ENCODE data around the gene FAM98C.
"Not testable (repeated sequence)": the region's sequence is repeated elsewhere in the genome, so short reads cannot be mapped to it uniquely, and the experiment has no call there.

FAM98C gene

DNA sequence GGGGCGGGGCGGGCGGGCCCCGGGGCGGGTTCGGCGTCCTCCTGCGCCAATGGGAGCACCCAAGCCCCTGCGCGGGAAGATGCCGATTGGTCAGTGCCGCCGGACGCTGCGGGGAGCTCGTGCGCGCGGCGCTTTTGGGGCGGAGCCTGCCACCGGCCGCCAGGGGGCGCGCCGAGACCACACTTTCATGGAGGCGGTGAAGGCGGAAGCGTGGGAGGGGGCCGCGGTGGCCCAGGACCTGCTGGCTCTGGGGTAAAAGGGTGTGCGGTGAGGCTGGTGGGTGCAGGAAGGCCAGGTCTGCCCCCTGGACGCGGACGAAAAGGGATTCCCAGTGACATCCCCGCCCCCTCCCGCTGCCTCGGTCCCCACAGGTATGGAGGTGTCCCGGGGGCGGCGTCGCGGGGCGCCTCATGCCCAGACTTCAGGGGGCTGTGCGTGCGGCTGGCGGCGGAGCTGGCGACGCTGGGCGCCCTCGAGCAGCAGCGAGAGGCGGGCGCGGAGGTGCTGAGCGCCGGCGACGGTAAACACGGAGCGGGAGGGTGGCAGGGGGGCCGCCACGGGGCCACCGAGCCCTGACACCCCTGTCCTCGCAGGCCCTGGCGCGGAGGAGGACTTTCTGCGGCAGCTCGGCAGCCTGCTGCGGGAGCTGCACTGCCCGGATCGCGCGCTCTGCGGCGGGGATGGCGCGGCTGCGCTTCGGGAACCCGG lies at the start of gene FAM98C:
TSS of gene FAM98C (plus strand) at position 127 of the 708 bp plus-strand sequence. CDS start at position 188, 61 bp downstream.
- DNase-seq (ENCODE audit: low read depth in 1 of 2, low spot score in 1 of 2) = peak; percentile 95 to 96

DNA sequence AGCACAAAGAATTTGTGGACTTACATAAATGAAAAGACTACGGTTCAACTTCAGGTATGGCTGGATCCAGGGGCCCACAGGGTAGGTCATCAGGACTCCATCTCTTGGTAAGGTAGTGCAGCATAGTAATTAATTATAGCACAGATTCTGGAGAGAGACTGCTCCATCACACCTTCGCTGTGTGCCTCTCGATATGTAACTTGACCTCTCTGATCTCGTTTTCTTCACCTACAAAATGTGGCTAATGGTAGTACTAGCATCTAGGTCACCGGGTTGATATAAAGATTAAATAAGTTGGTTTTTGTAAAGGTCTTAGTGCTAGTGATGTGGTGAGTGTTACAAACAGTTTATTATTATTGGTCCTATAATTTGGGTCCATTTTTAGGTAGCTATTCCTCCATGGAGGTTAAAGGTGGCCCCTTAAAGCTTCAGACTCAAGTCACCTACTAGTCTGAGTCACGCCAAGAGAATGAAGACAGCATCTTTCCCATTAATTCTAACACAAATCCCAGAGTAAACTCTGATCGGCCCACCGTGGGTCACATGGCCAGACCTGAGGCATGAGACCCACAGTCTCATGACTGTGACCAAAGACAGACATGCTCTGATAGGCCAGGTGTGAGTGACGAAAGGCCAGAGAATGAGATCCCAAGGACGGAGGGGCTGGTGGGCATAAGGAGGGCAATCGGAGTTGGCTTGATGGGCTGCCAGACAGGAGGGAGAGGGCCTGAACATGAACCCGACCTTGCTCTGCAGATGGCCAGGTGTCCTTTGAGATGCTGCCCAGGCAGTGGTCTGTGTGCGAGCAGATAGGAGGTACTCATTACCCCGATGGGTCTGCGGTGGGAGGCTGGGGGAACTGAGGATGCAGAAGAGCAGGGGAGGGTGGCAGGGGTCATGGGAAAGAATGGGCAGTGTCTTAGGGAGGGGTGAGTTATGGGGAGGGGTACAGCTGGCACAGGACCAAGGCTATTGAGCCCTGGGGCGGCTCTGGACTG lies 46.9 kb upstream of the FAM98C start:
- DNase-seq (ENCODE audit: low read depth in 1 of 2, low spot score in 1 of 2) = no peak

DNA sequence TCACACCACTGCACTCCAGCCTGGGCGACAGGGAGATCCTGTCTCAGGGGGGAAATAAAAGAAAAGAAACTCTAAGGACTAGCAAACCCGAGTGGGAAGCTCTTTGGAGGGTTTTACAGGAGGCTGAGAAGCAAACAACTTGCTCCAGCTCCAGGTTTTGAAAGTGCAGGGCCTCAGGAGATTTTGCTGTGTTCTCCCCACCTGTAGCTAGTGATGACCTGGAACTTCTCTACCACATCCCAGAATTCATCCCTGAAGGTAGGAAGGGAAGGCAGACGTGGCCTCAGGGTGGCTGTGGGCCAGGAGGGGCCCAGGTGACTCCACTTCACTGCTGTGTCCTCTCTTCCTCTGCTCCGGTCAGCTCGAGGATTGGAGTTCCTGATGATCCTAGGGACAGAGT lies 44.8 kb upstream of the FAM98C start:
- DNase-seq (ENCODE audit: low read depth in 1 of 2, low spot score in 1 of 2) = no peak

DNA sequence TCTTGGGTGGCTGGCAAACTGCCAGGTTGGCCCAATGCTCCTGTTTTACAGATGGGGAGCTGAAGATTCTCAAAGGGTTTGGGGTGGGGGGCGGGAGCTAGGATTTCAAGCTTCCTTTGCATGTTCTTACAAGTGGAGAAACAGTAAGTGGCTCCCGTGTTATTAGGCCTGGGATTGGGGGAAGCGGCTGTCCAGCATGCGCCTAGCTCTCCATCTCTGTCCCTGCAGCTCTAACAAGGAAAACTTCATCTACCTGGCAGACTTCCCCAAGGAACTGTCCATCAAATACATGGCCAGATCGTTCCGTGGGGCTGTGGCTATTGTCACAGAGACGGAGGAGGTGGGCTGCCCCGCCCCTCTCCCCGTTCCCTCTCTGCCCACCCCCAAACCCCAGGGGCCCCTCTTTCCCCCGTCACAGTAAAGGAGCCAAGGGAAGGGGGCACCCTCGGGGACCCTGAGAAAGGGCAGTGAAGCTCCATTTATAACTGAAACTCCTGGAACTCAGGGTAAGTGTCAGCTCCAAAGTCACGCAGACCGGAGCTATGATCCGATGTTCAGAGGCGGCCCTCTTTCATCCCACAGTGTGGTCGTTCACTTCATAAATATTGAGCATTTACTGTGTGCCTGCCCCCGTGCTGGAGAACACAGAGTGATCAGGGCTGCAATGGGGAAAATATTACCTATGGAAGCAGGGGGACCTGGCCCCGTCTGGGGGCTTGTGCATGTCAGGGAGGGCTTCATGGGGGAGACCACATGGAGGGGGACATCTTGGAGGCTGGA lies 43.5 kb upstream of the FAM98C start:
- no peak for DNase-seq (ENCODE audit: low read depth in 1 of 2, low spot score in 1 of 2)

DNA sequence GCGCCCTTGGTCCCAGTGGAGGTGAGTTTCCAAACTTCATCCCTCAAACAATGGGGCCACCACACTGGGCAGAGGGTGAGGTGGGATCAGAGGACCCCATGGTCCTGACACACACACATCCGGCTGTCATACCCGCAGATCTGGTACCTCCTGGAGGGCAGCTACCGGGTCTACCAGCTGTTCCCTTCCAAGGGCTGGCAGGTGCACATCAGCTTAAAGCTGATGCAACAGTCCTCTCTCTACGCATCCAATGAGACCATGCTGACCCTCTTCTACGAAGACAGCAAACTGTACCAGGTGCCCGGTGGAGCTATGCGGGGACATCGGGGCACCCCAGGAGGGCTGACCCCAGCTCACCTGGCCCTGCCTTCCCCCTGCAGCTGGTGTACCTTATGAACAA lies 42.5 kb upstream of the FAM98C start:
- DNase-seq (ENCODE audit: low read depth in 1 of 2, low spot score in 1 of 2) = no peak

DNA sequence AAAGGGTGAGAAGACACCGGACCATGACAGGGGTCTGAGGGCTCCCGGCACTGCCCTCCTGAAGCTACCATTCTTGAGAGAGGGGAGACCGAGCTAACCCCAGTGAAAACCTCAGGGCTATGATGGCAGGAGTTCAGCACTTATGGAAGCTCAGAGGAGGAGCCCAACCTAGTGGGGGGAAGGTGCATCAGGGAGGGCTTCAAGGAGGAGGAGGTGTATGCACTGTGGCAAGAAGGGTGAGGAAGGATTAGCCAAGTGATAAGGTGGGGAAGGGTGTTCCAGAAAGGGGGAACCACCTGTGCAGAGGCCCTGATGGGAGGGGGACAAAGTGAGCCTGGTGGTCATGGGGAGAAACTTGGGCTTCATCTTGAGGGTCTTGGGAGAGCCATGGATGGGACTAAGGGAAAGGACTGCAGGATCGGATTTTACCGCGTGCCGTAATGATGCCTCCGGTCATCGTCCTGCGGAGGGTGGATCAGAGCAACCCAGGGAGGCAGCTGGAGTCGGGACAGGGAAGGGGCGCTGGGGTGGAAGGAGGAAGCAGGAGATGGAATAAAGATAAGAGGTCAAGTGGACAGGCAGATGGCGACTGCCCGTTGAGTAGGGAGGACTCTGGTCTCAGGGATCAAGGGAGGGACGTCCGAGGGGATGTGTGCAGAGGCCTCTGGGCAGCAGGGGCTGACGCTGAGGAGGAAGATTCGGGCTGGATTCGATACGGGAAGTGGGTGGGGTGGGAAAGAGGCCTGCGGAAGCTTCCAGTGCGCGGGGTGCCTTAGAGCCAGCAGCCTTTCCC lies 41.9 kb upstream of the FAM98C start:
- no peak for DNase-seq (ENCODE audit: low read depth in 1 of 2, low spot score in 1 of 2)

DNA sequence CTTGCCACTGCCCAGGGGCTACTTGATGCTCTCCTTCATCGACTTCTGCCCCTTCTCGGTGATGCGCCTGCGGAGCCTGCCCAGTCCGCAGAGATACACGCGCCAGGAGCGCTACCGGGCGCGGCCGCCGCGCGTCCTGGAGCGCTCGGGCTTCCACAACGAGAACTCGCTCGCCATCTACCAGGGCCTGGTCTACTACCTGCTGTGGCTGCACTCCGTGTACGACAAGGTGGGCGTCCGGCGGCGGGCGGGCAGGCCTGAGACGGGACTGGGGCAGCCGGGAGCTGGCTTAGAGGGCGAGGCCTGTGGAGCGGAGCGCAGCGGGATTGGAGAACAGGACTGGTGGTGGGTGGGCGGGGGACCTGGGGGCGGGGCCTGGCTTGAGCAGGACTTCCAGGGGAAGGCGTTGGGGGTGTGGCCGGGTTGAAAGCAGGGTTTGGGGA lies 41.2 kb upstream of the FAM98C start:
- DNase-seq (ENCODE audit: low read depth in 1 of 2, low spot score in 1 of 2) = peak; percentile 34 to 48

DNA sequence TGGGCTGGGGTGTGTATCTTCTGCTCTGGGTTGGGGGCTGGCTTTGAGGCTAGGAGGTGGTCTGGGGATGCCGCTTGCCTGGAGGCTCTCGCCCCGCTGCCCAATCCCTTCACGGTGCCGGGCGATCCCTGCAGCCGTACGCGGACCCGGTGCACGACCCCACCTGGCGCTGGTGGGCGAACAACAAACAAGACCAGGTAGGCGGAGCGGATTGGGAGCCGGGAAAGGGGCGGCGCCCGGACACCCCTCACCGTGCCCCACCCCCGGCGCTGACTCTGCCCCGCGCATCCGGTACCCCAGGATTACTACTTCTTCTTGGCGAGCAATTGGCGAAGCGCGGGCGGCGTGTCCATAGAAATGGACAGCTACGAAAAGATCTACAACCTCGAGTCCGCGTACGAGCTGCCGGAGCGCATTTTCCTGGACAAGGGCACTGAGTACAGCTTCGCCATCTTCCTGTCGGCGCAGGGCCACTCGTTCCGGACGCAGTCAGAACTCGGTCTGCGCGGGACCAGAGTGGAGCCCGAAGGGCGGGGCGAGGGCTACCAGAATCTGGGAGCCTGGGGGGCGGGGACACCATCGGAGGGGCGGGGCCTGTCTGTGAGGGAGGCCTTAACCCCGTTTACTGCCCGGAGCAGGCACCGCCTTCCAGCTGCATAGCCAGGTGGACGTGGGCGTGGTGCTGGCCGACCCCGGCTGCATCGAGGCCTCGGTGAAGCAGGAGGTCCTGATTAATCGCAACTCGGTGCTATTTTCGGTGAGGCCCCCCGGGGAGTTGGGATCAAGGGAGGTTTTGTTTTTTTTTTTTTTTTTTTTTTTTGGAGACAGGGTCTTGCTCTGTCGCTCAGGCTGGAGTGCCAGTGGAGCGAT lies 40.6 kb upstream of the FAM98C start:
- DNase-seq (ENCODE audit: low read depth in 1 of 2, low spot score in 1 of 2) = peak; percentile 50 to 68

DNA sequence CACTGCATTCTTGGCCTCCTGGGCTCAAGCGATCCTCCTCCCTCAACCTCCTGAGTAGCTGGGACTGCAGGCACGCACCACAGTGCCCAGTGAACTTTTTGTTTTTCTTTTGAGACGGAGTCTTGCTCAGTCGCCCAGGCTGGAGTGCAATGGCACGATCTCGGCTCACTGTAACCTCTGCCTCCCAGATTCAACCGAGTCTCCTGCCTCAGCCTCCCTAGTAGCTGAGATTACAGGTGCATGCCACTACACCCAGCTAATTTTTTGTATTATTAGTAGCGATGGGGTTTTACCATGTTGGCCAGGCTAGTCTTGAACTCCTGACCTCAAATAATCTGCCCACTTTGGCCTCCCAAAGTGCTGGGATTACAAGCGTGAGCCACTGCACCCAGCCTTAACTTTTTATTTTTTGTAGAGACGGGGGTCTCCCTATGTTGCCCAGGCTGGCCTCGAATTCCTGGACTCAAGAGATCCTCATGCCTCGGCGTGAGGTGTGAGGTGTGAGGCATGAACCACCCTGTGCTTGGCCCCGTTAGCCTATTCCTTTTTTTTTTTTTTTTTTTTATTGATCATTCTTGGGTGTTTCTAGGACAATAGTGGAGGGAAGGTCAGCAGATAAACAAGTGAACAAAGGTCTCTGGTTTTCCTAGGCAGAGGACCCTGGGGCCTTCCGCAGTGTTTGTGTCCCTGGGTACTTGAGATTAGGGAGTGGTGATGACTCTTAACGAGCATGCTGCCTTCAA lies 39.8 kb upstream of the FAM98C start:
- not testable (repeated sequence) for DNase-seq (ENCODE audit: low read depth in 1 of 2, low spot score in 1 of 2)

DNA sequence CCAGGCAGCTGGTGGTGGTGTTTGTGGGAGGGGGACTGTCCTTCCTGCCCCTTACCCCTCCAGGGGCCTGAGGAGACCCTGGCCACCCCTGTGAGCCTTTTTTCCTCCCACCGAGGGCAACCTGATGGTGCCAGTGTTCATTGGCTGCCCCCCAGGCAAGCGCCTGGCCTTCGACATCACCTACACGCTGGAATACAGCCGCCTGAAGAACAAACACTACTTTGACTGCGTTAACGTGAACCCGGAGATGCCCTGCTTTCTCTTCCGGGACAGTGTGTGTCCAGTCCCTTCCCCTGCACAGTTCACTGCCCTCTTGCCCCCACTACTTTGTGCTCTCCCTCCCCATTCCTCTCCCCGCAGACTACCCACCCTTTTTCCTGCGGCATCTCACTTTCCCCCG lies 35.9 kb upstream of the FAM98C start:
- no peak for DNase-seq (ENCODE audit: low read depth in 1 of 2, low spot score in 1 of 2)

DNA sequence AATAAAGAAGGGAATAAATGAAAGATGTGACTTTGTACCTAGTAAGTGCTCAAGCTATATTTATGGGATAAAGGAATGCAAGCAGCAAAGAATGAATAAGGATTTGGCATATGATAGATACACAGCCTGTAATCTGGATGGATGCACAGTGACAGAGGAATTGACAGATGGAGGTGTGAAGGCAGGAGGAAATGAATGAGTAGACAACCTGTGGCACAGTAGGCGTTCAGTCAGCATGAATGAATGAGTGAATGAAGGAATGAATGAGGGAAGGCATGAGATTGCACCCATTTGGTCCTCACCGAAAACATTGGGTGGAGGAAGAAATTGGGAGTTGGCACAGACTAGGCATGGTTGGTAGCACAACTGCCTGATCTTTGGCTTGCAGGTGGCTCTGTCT lies 33.3 kb upstream of the FAM98C start:
- no peak for DNase-seq (ENCODE audit: low read depth in 1 of 2, low spot score in 1 of 2)

DNA sequence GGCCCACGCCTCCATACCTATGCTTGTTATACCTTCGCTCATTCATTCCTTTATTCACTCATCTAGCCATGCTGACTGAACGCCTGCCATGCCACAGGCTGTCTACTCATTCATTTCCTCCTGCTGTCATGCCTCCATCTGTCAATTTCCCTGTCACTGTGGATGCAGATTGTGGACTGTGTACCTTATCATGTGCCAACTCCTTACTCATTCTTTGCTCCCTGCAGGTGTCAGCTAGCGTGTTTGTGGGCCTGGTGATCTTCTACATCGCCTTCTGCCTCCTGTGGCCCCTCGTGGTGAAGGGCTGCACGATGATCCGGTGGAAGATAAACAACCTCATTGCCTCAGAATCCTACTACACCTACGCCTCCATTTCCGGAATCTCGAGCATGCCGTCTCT lies 32.6 kb upstream of the FAM98C start:
- DNase-seq (ENCODE audit: low read depth in 1 of 2, low spot score in 1 of 2) = no peak

DNA sequence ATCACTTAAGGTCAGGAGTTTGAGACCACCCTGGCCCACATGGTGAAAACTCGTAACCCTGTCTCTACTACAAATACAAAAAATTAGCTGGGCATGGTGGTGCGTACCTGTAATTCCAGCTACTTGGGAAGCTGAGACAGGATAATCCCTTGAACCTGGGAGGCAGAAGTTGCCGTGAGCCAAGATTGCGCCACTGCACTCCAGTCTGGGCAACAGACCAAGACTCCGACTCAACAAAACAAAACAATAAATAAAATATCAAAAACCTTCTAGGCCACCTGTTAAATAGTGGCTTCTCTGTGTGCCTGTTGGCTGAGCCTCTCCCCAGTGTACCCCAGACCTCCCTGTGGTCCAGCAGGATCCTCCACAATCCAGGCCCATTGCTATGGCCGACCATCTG lies 31.8 kb upstream of the FAM98C start:
- no peak for DNase-seq (ENCODE audit: low read depth in 1 of 2, low spot score in 1 of 2)

DNA sequence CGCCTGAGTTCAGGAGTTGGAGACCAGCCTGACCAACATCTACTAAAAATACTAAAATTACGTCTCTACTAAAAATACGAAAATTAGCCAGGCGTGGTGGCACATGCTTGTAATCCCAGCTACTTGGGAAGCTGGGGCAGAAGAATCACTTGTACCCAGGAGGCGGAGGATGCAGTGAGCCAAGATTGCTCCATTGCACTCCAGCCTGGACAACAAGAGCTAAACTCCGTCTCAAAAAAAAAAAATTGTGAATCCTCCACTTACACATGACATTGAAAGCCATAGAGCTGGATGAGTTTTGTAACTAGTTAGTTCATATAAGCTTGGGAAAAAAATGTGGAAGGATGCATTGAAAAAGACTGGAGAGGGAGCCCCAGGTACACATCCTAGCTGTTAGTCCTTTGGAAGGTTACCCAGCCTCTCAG lies 29.0 kb upstream of the FAM98C start:
- no peak for DNase-seq (ENCODE audit: low read depth in 1 of 2, low spot score in 1 of 2)

DNA sequence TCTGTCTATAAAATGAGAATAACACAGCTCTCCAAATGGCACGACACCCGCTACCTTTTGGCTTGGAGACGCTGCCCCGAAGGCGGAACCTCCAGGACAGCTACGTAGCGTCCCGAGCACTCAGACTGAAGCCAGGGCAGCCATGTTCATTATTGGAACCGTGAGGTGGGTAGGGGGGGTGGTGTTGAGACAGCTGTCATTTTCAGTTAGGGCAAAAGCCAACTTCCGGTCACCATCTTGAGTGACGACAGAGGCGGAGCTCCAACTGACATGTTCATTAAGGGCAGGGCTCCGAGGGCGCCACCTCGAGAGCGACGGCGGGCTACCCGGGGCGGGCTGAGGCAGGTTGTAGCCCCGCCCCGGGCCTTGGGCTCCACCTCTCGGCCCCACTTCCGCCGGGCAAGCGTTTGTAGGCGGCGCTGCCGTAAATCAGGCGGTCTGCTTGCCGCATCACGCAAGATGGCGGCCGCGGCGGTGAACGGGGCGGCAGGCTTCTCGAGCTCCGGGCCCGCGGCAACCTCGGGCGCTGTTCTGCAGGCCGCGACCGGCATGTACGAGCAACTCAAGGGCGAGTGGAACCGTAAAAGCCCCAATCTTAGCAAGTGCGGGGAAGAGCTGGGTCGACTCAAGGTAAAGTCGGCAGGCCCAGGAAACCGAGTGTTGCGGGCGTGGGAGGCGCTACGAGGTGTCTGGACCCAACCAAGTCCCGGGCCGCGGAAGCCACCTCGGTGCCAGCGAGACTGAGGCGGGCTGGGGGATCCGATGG lies 28.4 kb upstream of the FAM98C start, which contains the start of gene PSMD8:
TSS of gene PSMD8 (plus strand) at position 240 of the 766 bp plus-strand sequence. CDS start at position 271, 31 bp downstream.
- DNase-seq (ENCODE audit: low read depth in 1 of 2, low spot score in 1 of 2) = peak; percentile 95 to 98

DNA sequence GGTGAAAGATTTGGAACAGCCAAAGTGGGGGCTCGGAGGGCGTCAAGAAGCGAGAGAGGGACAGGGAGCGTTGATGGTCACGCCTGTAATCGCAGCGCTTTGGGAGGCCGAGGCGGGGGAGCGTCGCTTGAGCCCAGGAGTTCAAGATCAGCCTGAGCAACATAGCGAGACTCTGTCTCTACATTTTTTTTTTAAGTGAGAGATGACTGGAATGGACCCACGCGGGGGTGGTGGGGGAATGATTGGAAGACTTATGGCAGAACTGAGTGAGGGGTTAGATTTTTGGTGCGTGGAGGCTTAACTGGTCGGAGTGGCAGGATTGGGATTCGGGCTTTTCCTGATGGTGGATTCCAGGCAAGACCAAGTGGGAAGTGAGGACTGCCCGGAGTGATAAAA lies 27.8 kb upstream of the FAM98C start:
- no peak for DNase-seq (ENCODE audit: low read depth in 1 of 2, low spot score in 1 of 2)

DNA sequence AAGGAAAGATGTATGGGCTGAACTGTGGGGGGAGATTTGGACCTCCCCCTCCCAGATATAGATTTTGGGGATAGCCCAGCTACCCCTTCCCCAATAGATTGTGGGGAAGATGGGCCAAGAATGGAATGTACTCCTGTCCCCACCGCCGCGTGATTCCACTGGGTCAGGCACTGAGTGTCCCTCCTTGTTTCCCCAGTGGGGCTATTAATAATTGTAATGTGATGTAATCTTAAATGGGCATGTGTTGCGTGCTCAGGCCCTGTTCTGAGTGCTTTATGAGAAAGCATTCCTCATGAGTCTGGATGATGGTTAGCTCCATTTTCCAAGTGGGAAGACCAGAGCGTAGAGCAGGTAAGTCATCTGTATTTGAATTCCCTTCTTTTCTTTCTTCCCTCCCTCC lies 27.1 kb upstream of the FAM98C start:
- no peak for DNase-seq (ENCODE audit: low read depth in 1 of 2, low spot score in 1 of 2)

DNA sequence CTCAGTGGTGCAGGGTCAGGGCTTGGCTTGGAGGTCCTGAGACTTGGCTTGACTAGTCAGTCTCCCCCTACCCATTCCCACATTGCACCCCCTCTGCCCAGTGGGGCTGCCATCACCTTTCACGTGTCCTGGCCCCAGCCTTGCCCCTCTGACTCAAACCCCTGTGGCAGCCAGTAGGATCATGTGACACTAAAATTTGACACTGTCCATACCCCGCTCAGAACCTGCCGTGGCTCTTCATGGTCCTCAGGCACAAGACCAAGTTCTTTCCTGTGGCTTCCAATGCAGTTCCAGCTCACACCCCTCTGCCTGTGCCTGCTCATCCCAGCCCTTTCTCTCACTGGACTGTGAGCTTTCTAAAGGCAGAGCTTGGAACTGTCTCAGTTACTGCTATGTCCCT lies 26.3 kb upstream of the FAM98C start:
- no peak for DNase-seq (ENCODE audit: low read depth in 1 of 2, low spot score in 1 of 2)

Measured in activated CD4-positive, alpha-beta T cell treated with anti-CD3 and anti-CD28 coated beads, Interleukin-2, amount 50 U/mL, for 24 hours (primary cell).